Activated CD8-positive, alpha-beta memory T cell treated with anti-CD3 and anti-CD28 coated beads, Interleukin-2, amount 50 U/mL, for 24 hours (primary cell): ENCODE results near the gene RIPOR3.
"Not testable (repeated sequence)": the region's sequence is repeated elsewhere in the genome, so short reads cannot be mapped to it uniquely, and the experiment has no call there.

ENCODE experiments used
- DNase-seq: peaks from one replicate; pipeline ENCODE4 v3.0.0-alpha.2; 2020; ENCODE audit errors: extremely low read depth

Gene RIPOR3

GRCh38 chr20:50634191-50634590 lies 57.2 kb downstream of the RIPOR3 start:
- DNase-seq = no peak

- DNase-seq = no peak
Measured at GRCh38 chr20:50633361-50633760, 58.0 kb downstream of the RIPOR3 start.

GRCh38 chr20:50632701-50633100 lies 58.6 kb downstream of the RIPOR3 start:
- DNase-seq = no peak

DNA sequence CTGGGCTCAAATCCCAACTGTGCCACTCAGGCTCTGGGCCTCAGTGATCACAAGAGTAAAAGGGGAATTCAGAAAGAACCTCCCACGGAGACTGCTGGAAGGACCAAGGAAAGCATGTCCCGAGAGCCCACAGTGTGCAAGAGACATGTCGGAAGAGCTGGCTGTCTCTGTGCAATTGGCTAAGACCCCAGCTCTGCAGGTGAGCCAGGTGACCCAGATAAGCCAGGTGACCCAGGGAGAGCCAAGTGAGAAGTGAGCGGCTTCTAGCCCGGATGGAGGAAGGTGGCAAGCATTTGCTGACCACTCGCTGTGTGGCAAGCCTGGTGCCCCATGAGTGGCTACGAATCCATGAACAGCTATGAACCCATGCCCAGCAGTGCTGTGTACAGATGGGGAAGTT lies 59.1 kb downstream of the RIPOR3 start:
- DNase-seq = no peak

- DNase-seq = no peak
Measured at GRCh38 chr20:50630578-50631263, 60.6 kb downstream of the RIPOR3 start.

DNA sequence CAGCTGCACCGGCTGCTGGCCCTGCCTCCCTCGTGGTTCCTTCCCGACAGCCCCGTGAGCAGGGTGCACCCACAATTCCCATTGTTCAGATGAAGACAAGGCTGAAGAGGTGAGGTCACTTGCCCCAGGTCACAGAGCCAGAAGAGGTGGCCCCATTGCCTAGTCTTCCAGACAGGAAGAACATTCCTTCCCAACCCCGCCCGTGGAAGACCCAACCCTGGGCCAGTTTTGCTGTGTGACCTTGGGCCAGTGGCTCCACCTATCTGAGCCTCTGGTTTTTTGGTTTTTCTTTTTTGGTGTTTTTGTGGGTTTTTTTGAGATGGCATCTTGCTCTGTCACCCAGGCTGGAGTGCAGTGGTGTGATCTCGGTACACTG lies 61.7 kb downstream of the RIPOR3 start:
- DNase-seq = no peak

DNA sequence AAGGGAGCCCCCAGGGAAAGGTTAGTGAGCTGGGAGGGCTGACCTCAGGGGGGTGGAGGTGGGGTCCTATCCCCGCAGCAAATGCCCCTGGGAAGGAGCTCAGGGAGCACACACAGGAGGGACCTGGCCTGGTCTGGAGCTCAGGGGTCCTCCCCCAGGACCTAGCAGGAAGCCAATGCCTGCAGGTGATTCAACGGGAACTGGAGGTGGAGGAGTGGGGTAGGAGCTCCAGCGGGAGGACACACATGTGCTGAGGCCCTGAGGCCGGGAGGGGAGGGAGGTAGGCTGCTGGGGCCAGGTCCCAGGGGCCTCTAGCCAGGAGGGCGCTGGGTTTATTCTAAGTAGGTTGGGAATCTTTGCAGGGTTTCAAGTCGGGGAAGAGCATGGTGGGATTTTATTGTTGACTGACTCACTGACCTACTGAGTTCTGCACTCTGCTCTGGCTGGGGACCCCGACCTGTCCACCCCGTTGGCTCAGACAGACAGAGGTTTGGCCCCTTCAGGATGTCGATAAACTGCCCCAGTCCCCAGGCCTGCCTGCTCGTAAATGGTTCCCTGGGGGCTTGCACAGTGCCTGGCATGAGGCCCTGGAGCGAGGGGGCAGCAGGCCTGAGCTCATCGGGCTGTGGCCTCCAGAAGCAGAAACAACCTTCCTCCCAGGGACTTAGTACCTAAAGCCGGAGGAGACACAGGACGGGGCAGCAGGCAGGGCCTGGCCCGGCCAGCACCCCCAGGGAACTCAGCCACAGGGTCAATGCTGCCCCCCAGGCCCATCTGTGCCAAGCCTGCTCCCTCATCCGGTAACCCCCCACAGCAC lies 62.3 kb downstream of the RIPOR3 start:
- no peak for DNase-seq

- DNase-seq = no peak
Measured at GRCh38 chr20:50628332-50628731, 63.0 kb downstream of the RIPOR3 start.

- no peak for DNase-seq
Measured at GRCh38 chr20:50627747-50628146, 63.6 kb downstream of the RIPOR3 start.

- DNase-seq = no peak
Measured at GRCh38 chr20:50625986-50626677, 65.2 kb downstream of the RIPOR3 start.

DNA sequence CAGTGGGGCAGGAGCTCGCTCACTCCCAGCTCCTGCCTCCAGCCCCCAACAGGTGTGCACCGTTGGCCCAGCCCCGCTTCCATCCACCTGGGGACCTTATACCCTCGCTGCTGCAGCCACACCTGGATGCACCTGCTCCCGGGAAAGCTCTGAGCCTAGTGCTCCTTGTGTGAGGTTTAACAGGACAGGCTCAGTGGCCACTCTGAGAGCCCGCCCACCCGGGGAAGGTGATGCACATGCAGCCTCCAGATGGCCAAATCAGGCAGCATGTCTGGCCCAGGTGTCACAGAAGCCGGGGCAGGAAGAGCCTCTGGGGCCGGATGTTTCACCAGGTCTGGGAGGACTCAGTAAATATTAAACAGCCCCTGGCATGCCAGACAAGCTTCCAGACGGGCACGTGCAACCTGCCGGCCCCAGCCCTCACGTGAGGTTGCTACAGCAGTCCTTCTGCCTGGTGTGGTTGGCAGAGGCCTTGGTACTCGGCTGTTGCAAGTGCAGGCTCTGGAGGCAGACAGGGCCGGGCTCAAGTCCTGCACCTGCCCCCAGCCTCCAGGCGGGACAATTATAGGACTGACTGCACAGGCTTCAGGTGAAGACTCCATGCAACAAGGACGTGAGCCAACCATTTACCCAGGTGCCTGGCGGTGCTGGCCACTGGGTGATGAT lies 66.9 kb downstream of the RIPOR3 start:
- no peak for DNase-seq

DNA sequence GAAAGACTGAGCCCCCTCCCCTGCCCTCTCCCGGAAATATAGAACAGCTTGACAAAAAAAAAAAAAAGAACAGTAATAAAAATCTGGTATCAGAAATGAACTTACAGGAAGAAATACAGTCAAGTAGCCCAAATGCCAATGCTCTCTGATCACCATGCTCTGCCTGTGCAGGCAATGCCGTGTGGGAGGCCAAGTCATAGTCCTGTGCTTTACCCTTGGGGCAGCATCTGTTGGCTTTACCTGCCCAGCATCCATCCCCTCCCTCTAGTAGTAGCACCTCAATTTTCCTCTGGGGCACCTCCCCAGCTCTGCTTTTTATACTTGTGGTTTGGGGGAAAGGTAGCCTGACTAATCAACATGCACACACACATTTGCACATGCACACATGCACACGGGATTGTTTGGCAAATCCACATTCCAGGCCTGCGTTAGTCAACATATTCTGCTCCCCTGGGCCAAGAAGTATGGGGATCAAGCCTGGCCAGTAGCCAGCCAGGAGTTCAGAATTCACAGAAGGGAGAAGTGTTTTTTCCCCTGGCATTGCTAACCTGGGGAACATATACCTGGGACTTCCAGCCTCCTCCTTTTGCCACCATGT lies 70.2 kb downstream of the RIPOR3 start:
- DNase-seq = no peak

- DNase-seq = not testable (repeated sequence)
Measured at GRCh38 chr20:50620459-50620858, 70.9 kb downstream of the RIPOR3 start.

- DNase-seq = no peak
Measured at GRCh38 chr20:50618537-50618936, 72.8 kb downstream of the RIPOR3 start.

DNA sequence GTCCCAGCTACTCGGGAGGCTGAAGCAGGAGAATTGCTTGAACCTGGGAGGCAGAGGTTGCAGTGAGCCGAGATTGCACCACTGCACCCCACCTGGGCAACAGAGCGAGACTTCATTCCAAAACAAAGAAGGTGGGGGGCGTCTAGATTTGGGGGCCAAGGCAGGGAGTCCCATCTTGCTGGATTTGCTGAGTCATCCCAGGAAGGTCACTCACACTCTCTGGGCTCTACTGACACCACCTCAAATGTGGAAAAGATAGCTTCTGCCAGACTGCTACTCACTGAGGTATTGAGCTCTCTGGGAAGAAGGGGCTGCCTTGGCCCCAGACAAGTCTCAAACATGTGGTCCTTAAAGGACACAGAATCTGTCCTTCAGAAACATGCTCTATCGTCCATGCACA lies 74.3 kb downstream of the RIPOR3 start:
- no peak for DNase-seq

- no peak for DNase-seq
Measured at GRCh38 chr20:50615407-50615806, 75.9 kb downstream of the RIPOR3 start.

GRCh38 chr20:50613438-50614169 lies 77.7 kb downstream of the RIPOR3 start:
- DNase-seq = no peak

DNA sequence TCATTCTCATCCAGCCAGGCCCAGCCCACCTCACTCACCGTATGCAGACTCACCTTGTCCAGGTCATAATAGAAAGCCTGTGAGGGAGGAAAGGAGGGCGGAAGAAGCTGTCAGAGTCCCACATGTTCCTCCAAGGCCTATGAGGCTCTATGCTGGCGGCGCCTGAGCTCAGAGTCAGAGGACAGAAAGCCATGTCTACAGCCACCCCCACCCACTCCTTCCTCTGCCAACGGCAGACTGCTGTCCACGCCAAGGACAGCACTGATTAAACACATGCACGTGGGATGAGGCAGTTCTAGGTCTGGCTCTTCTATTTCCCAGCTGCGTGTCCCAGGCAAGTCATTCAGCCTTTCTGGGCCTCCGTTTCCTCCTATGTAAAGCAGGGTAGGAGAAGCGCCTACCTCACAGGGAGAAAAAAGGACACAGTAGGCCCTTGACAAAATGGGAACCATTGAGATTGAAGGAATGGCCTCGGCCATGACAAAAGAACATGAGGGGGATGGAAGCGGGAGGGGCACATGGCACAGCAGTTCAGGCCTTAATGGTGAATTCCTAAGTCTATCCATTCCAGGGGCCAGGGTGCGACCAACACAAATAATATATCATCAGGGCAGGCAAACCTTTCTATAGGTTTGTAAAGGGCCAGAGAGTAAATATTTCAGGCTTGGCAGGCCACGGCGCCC lies 80.1 kb downstream of the RIPOR3 start:
- no peak for DNase-seq

DNA sequence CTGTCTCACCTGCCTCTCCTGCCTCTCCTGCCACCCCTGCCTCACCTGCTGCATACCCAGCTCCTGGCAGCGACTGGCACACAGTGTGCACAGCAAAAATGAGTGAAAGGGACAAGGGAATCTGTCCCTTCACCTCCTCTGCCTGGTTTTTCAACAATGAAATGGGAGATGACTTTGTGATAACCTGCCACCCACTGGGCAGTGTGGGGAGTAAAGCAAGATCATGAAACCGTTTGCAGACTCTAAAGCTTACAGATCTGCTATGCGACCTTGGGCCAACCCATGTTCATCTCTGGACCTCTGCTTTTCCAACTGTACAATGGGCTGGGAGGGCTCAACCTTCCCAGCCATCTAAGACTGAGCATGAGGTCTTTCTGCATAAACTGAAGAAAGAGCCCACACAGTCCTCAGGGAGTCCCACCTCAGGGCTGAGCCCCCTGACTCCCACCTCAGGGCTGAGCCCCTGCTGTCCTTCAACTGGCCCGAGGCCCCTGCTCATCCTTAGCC lies 81.1 kb downstream of the RIPOR3 start:
- DNase-seq = no peak

GRCh38 chr20:50609438-50609989 lies 81.8 kb downstream of the RIPOR3 start:
- no peak for DNase-seq
